ENCODE results near the gene ANKEF1.

The ANKEF1 gene

GRCh38 chr20:10078403-10078802 lies 43.6 kb downstream of the ANKEF1 start:
- in situ Hi-C loops (cut with HindIII; ENCODE audit: low sequenced_read_pairs): no loop called here

- in situ Hi-C loops (cut with HindIII; ENCODE audit: low sequenced_read_pairs): no loop called here
Observed at GRCh38 chr20:10079964-10080363, 45.2 kb downstream of the ANKEF1 start.

GRCh38 chr20:10080574-10080973 lies 45.8 kb downstream of the ANKEF1 start:
- in situ Hi-C loops (cut with HindIII; ENCODE audit: low sequenced_read_pairs): no loop called here

- in situ Hi-C loops (cut with HindIII; ENCODE audit: low sequenced_read_pairs): no loop called here
Observed at GRCh38 chr20:10089871-10090587, 55.2 kb downstream of the ANKEF1 start.

- in situ Hi-C loops (cut with HindIII; ENCODE audit: low sequenced_read_pairs): no loop called here
Observed at GRCh38 chr20:10090588-10091166, 55.9 kb downstream of the ANKEF1 start.

- in situ Hi-C loops (cut with HindIII; ENCODE audit: low sequenced_read_pairs): no loop called here
Observed at GRCh38 chr20:10093087-10093591, 58.4 kb downstream of the ANKEF1 start.

GRCh38 chr20:10094566-10095173 lies 59.9 kb downstream of the ANKEF1 start:
- in situ Hi-C loops (cut with HindIII; ENCODE audit: low sequenced_read_pairs): no loop called here

GRCh38 chr20:10096790-10097189 lies 62.0 kb downstream of the ANKEF1 start:
- in situ Hi-C loops (cut with HindIII; ENCODE audit: low sequenced_read_pairs): no loop called here

GRCh38 chr20:10105046-10105445 lies 70.3 kb downstream of the ANKEF1 start:
- in situ Hi-C loops (cut with HindIII; ENCODE audit: low sequenced_read_pairs): loop anchor here (25.0 kb wide), 1 partner anchor 468 kb away; no protein-coding TSS in a partner anchor

All from endothelial cell of hepatic sinusoid (primary cell).